ENCODE results near the gene BAZ1B. TPM values are rescaled to one million over a fixed set of nuclear protein-coding genes. Genes with fewer than 3 reads are reported as not detected.

BAZ1B gene
- total and polyA plus RNA-seq, 9 of the 15 experiments (the other 6 are each of a cell fraction or from before 2014, with no cell fraction given): 15.0 to 134 (median 79.5) TPM

GRCh38 chr7:73438547-73439409 is 83.3 kb downstream of the BAZ1B start (continued):
- TF ChIP-seq THAP7 (CRISPR knock-in tag; IDR thresholded peaks at IDR 0.05) (no peak), OTX1 (CRISPR knock-in tag; IDR thresholded peaks at IDR 0.05) (no peak), COPS2 (conservative IDR thresholded peaks at IDR 0.05) (no peak), TARDBP (IDR thresholded peaks at IDR 0.05) (no peak), TEAD2 (tag; IDR thresholded peaks at IDR 0.05) (no peak)

GRCh38 chr7:73437621-73438416 is 84.3 kb downstream of the BAZ1B start:
- H3K4me2 ChIP-seq (ENCODE audit: insufficient read depth, low read length): no peak overlapping the region
- ATAC-seq (no peak), FAIRE-seq (peak; percentile 60), DNase-seq (ENCODE audit: extremely low read depth in 1 of 4, low spot score in 3 of 4) (no peak)
- no peak overlapping the region for H3K4me3 ChIP-seq
- no peaks in the 10 kb centered on the region for H3K79me2 ChIP-seq (ENCODE audit: control insufficient read depth, insufficient read depth, low read length)
- H3K9me3 ChIP-seq (replicated peaks; ENCODE audit: control insufficient read depth, insufficient read depth, low read depth, low read length): no peaks in the 10 kb centered on the region
- no peak overlapping the region for H2AFZ ChIP-seq (ENCODE audit: low read depth, low read length)
- H3K36me3 ChIP-seq (ENCODE audit: control insufficient read depth, insufficient read depth, low read length): peaks cover 38% of the 10 kb centered on the region; the same call in 2 of the 3 replicates
- in situ Hi-C loops (cut with MboI) (loop anchor here (25.0 kb wide), 1 partner anchor 1949 kb away; the partner anchor contains the start of gene TRIM73), intact Hi-C loops (cut with micrococcal nuclease) (loop anchor here (5.0 kb wide), 2 partner anchors 96 to 116 kb away; no protein-coding TSS in a partner anchor)
- H3K9me1 ChIP-seq (ENCODE audit: control insufficient read depth, insufficient read depth, low read length): no peaks in the 10 kb centered on the region
- POLR2A ChIA-PET: interaction anchor here (0.6 to 1.4 kb wide), 3 partner anchors 15 to 120 kb away, joined by 3 to 7 read pairs (median 4); no protein-coding TSS in a partner anchor
- no peak overlapping the region for H3K27ac ChIP-seq (ENCODE audit: extremely low read depth, low read depth, low read length)
- no peaks in the 10 kb centered on the region for H3K27me3 ChIP-seq (ENCODE audit: control insufficient read depth in 2 of 2, insufficient read depth in 2 of 2, low read length in 2 of 2)
- no TSS peak for BruUV-seq (replicated peaks)
- TF ChIP-seq NR4A1 (CRISPR knock-in tag; IDR thresholded peaks at IDR 0.05) (0 out of 2 replicates have a peak, but pooled peaks have one; percentile 40), NR4A1 (tag; IDR thresholded peaks at IDR 0.05) (no peak), TAL1 (IDR thresholded peaks at IDR 0.05) (no peak)
- peak overlapping the region in 1 of 2 experiments; percentile 38; a peak in 1 of 4 replicates for H3K9ac ChIP-seq (ENCODE audit: insufficient read depth in 1 of 2, low read depth in 2 of 2, low read length in 2 of 2)
- WGBS (ENCODE audit: insufficient coverage, low coverage, missing lambda C conversion rate): 37% methylated on average over 16 of the region's 16 CpGs
- CTCF ChIA-PET (ENCODE audit: low intra/inter-chr PET ratio): interaction anchor here (0.6 kb wide), 1 partner anchor 297 kb away, joined by 3 read pairs; no protein-coding TSS in a partner anchor
- H3K4me1 ChIP-seq (replicated peaks in 1 of 2; ENCODE audit: control insufficient read depth in 2 of 2, insufficient read depth in 2 of 2, low read length in 2 of 2): peaks cover 0 to 45% of the 10 kb centered on the region in 2 experiments; a peak in 2 of 5 replicates
- peaks cover 7% of the 10 kb centered on the region; the same call in 1 of the 2 replicates for H4K20me1 ChIP-seq (replicated peaks; ENCODE audit: control insufficient read depth, insufficient read depth, low read length)
